ENCODE measurements around the gene MCUB. TPM values are rescaled to one million over a fixed set of nuclear protein-coding genes. Genes with fewer than 3 reads are reported as not detected.

Gene MCUB
- total and polyA plus RNA-seq, 2 donors (not counting 3 experiments of a cell fraction or from before 2014, with no cell fraction given) = 32.5 to 53.8 TPM

DNA sequence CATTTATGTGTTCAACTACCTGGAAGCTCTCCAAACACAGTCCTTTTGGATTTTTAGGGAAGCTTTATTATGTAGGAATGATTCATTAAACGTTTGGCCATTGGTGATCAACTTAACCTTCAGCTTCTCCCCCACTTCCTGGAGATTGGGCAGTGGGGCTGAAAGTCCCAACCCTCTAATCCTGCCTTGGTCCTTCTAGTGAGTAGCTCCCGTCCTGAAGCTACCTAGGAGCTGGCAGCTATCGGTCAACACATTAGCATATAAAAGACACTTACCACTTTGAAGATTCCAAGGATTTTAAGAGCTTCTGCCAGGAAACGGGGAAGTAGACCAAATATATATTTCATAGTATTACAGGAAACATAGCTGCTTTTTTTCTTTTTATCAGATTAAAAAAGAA is 69.7 kb downstream of the MCUB start:
- Histone ChIP-seq H2AFZ (ENCODE audit: low read depth, low read length) (no peak overlapping the region), H3K27me3 (ENCODE audit: control insufficient read depth in 2 of 2, insufficient read depth in 2 of 2, low read length in 2 of 2) (no peaks in the 10 kb centered on the region), H3K4me2 (ENCODE audit: insufficient read depth, low read length) (no peak overlapping the region), H3K9me3 (replicated peaks; ENCODE audit: control insufficient read depth, insufficient read depth, low read length) (no peaks in the 10 kb centered on the region), H3K27ac (ENCODE audit: insufficient read depth, low read depth, low read length) (no peak overlapping the region), H3K4me3 (replicated peaks in 1 of 3; ENCODE audit: insufficient read depth in 1 of 3, low read depth in 1 of 3, low read length in 3 of 3) (no peak overlapping the region), H3K79me2 (ENCODE audit: control insufficient read depth, insufficient read depth, low read length) (no peaks in the 10 kb centered on the region), H3K9me1 (replicated peaks; ENCODE audit: control insufficient read depth, extremely low read depth, insufficient read depth, low read length) (no peaks in the 10 kb centered on the region), H3K36me3 (ENCODE audit: control insufficient read depth in 2 of 2, extremely low read depth in 1 of 2, insufficient read depth in 2 of 2, low read length in 2 of 2) (no peaks in the 10 kb centered on the region), H4K20me1 (replicated peaks; ENCODE audit: control insufficient read depth, extremely low read depth, insufficient read depth, low read length) (no peaks in the 10 kb centered on the region), H3K9ac (replicated peaks; ENCODE audit: extremely low read depth, insufficient read depth, low read length) (no peak overlapping the region), H3K4me1 (ENCODE audit: control insufficient read depth, extremely low read depth, insufficient read depth, low read length) (no peaks in the 10 kb centered on the region)
- TF ChIP-seq, protein P1, sequence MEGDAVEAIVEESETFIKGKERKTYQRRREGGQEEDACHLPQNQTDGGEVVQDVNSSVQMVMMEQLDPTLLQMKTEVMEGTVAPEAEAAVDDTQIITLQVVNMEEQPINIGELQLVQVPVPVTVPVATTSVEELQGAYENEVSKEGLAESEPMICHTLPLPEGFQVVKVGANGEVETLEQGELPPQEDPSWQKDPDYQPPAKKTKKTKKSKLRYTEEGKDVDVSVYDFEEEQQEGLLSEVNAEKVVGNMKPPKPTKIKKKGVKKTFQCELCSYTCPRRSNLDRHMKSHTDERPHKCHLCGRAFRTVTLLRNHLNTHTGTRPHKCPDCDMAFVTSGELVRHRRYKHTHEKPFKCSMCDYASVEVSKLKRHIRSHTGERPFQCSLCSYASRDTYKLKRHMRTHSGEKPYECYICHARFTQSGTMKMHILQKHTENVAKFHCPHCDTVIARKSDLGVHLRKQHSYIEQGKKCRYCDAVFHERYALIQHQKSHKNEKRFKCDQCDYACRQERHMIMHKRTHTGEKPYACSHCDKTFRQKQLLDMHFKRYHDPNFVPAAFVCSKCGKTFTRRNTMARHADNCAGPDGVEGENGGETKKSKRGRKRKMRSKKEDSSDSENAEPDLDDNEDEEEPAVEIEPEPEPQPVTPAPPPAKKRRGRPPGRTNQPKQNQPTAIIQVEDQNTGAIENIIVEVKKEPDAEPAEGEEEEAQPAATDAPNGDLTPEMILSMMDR (IDR thresholded peaks at IDR 0.05; ENCODE audit: extremely low read depth in 1 of 2, insufficient read depth in 1 of 2, low read depth in 1 of 2, low read length in 2 of 2) = no peak
- no peak for TF ChIP-seq FOS (IDR thresholded peaks at IDR 0.05; ENCODE audit: borderline replicate concordance, insufficient read depth, low read length)
- no peak for TF ChIP-seq POLR2AphosphoS5 (IDR thresholded peaks at IDR 0.05; ENCODE audit: insufficient read depth, low read depth, low read length)
- no peak for TF ChIP-seq JUN (IDR thresholded peaks at IDR 0.05; ENCODE audit: borderline replicate concordance, insufficient read depth, insufficient read length, low read depth)
- TF ChIP-seq GATA2 (IDR thresholded peaks at IDR 0.05; ENCODE audit: insufficient read depth, insufficient read length, low read depth, low read length) = no peak
- no peak for TF ChIP-seq MYC (IDR thresholded peaks at IDR 0.05; ENCODE audit: low read depth, low read length)
- TF ChIP-seq POLR2A (IDR thresholded peaks at IDR 0.05; ENCODE audit: low read depth, low read length) = no peak
- DNase-seq (ENCODE audit: low read depth, low spot score) (no peak), FAIRE-seq (no peak)
- ChIA-PET POLR2A (no interaction called here), CTCF (interaction anchor here (0.7 to 2.0 kb wide), 6 partner anchors 9 to 70 kb away, joined by 3 to 7 read pairs (median 4); no protein-coding TSS in a partner anchor)
- no TSS peak for BruUV-seq (replicated peaks)
- dilution Hi-C loops (cut with MboI; ENCODE audit: extremely low pct_ligation_motif_present, low sequenced_read_pairs) (no loop called here), intact Hi-C loops (cut with micrococcal nuclease) (no loop called here)

Data from endothelial cell of umbilical vein (primary cell).